HEK293 (cell line): Measurements from ENCODE around the gene DNAI1.

ENCODE experiments used
- CTCF ChIA-PET: fragments of 350-600 bp; formaldehyde crosslinking; extraction: SDS; loops from one replicate; lab custom pipeline; 2021; ENCODE audit warnings: antibody characterized with exemption; lab: Yijun Ruan, JAX
- POLR2A ChIA-PET: fragments of 300-600 bp; formaldehyde crosslinking; extraction: SDS; loops from one replicate; lab custom pipeline; 2020; ENCODE audit warnings: antibody characterized with exemption, inconsistent platforms; lab: Yijun Ruan, JAX
- H3K27ac ChIP-seq: fragments of 200-500 bp; sonication (Bioruptor generic); 2 replicates; pipeline ENCODE4 v1.5.1; 2014; ENCODE audit warnings: low read depth, low read length, control low read depth, inconsistent platforms; ENCODE audit errors: extremely low read depth
- H3K36me3 ChIP-seq, 2 experiments: fragments of 200-500 bp in 1 of 2; sonication (Bioruptor generic) in 1 of 2; 1 replicate in 1 of 2; 2 replicates in 1 of 2; pipeline ENCODE4 v1.5.1; 2014 to 2017; ENCODE audit warnings: inconsistent platforms in 2 of 2, low read length in 2 of 2; ENCODE audit not compliant: control insufficient read depth in 2 of 2, insufficient read depth in 1 of 2
- H3K4me1 ChIP-seq: fragments of 200-500 bp; sonication (Bioruptor generic); 2 replicates; pipeline ENCODE4 v1.5.1; 2014; ENCODE audit warnings: mild to moderate bottlenecking, low read length, inconsistent platforms; ENCODE audit not compliant: control insufficient read depth, insufficient read depth
- H3K4me3 ChIP-seq: 2 replicates; pipeline ENCODE4 v1.5.1; 2011; ENCODE audit warnings: low read depth, mild to moderate bottlenecking, control low read depth, low read length, moderate library complexity
- H3K9me3 ChIP-seq: fragments of 200-500 bp; sonication (Bioruptor generic); 2 replicates; pipeline ENCODE4 v1.5.1; 2014; ENCODE audit warnings: low read depth, low read length, inconsistent platforms; ENCODE audit not compliant: control insufficient read depth, insufficient read depth
- CTCF ChIP-seq: fragments of 450-650 bp; formaldehyde crosslinking; IDR thresholded peaks from 2 replicates; pipeline ENCODE4 v1.5.1; 2016; ENCODE audit warnings: missing biosample characterization, missing genetic modification characterization
- FEZF1 ChIP-seq: fragments of 450-650 bp; formaldehyde crosslinking; IDR thresholded peaks from 2 replicates; pipeline ENCODE4 v1.5.1; 2016; ENCODE audit warnings: missing biosample characterization, missing genetic modification characterization
- OSR2 ChIP-seq: fragments of 450-650 bp; formaldehyde crosslinking; IDR thresholded peaks from 2 replicates; pipeline ENCODE4 v1.5.1; 2016; ENCODE audit warnings: missing biosample characterization, missing genetic modification characterization
- REPIN1 ChIP-seq: fragments of 450-650 bp; formaldehyde crosslinking; IDR thresholded peaks from 2 replicates; pipeline ENCODE4 v1.5.1; 2017; ENCODE audit warnings: missing biosample characterization, missing genetic modification characterization, low read depth
- SCRT2 ChIP-seq: fragments of 450-650 bp; formaldehyde crosslinking; IDR thresholded peaks from 2 replicates; pipeline ENCODE4 v1.5.1; 2016; ENCODE audit warnings: missing biosample characterization, missing genetic modification characterization
- SP3 ChIP-seq: fragments of 450-650 bp; formaldehyde crosslinking; IDR thresholded peaks from 2 replicates; pipeline ENCODE4 v1.5.1; 2016; ENCODE audit warnings: missing biosample characterization, missing genetic modification characterization
- TRIM28 ChIP-seq: IDR thresholded peaks from 2 replicates; pipeline ENCODE4 v1.6.1; 2011; ENCODE audit warnings: low read length, control low read depth, borderline replicate concordance
- YY1 ChIP-seq: fragments of 450-650 bp; formaldehyde crosslinking; IDR thresholded peaks from 2 replicates; pipeline ENCODE4 v1.5.1; 2018; ENCODE audit warnings: missing biosample characterization, missing genetic modification characterization
- ZBTB17 ChIP-seq: fragments of 450-650 bp; formaldehyde crosslinking; IDR thresholded peaks from 2 replicates; pipeline ENCODE4 v1.5.1; 2016; ENCODE audit warnings: missing biosample characterization, missing genetic modification characterization
- ZBTB48 ChIP-seq: fragments of 450-650 bp; formaldehyde crosslinking; IDR thresholded peaks from 2 replicates; pipeline ENCODE4 v1.5.1; 2016; ENCODE audit warnings: missing biosample characterization, missing genetic modification characterization
- ZFHX2 ChIP-seq: fragments of 450-650 bp; formaldehyde crosslinking; conservative IDR thresholded peaks from 2 replicates; pipeline ENCODE4 v1.5.1; 2016; ENCODE audit warnings: missing biosample characterization, missing genetic modification characterization
- ZNF133 ChIP-seq: fragments of 450-650 bp; formaldehyde crosslinking; IDR thresholded peaks from 2 replicates; pipeline ENCODE4 v1.5.1; 2016; ENCODE audit warnings: missing biosample characterization, missing genetic modification characterization
- ZNF169 ChIP-seq: fragments of 450-650 bp; formaldehyde crosslinking; IDR thresholded peaks from 2 replicates; pipeline ENCODE4 v1.5.1; 2016; ENCODE audit warnings: missing biosample characterization, missing genetic modification characterization
- ZNF2 ChIP-seq: fragments of 450-650 bp; formaldehyde crosslinking; IDR thresholded peaks from 2 replicates; pipeline ENCODE4 v1.5.1; 2016; ENCODE audit warnings: missing biosample characterization, missing genetic modification characterization
- ZNF211 ChIP-seq: fragments of 450-650 bp; formaldehyde crosslinking; IDR thresholded peaks from 2 replicates; pipeline ENCODE4 v1.5.1; 2016; ENCODE audit warnings: low read depth, missing biosample characterization, missing genetic modification characterization
- ZNF24 ChIP-seq: fragments of 450-650 bp; formaldehyde crosslinking; IDR thresholded peaks from 2 replicates; pipeline ENCODE4 v1.5.1; 2016; ENCODE audit warnings: missing biosample characterization, missing genetic modification characterization
- ZNF274 ChIP-seq, 2 experiments: fragments of 200-500 bp in 1 of 2; fragments of 450-650 bp in 1 of 2; sonication (Bioruptor generic) in 1 of 2; formaldehyde crosslinking in 1 of 2; IDR thresholded peaks; 2 replicates each; pipeline versions ENCODE4 v1.5.1 to v1.6.1; 2014 to 2016; ENCODE audit warnings: borderline replicate concordance in 1 of 2, inconsistent platforms in 1 of 2, low read length in 1 of 2, missing biosample characterization in 1 of 2, missing genetic modification characterization in 1 of 2
- ZNF341 ChIP-seq: fragments of 450-650 bp; formaldehyde crosslinking; IDR thresholded peaks from 2 replicates; pipeline ENCODE4; 2016; ENCODE audit warnings: low read depth, missing biosample characterization, missing genetic modification characterization
- ZNF426 ChIP-seq: fragments of 450-650 bp; formaldehyde crosslinking; IDR thresholded peaks from 2 replicates; pipeline ENCODE4 v1.5.1; 2017; ENCODE audit warnings: missing biosample characterization, missing genetic modification characterization, mild to moderate bottlenecking, inconsistent platforms, moderate library complexity
- ZNF501 ChIP-seq: fragments of 450-650 bp; formaldehyde crosslinking; IDR thresholded peaks from 2 replicates; pipeline ENCODE4 v1.5.1; 2016; ENCODE audit warnings: missing biosample characterization, missing genetic modification characterization
- ZNF549 ChIP-seq: fragments of 450-650 bp; IDR thresholded peaks from 2 replicates; pipeline ENCODE4 v1.5.1; 2018; ENCODE audit warnings: missing biosample characterization, missing genetic modification characterization, mild to moderate bottlenecking, inconsistent platforms, moderate library complexity
- ZNF571 ChIP-seq: fragments of 450-650 bp; formaldehyde crosslinking; IDR thresholded peaks from 2 replicates; pipeline ENCODE4 v1.5.0; 2017; ENCODE audit warnings: missing biosample characterization, missing genetic modification characterization
- ZNF76 ChIP-seq: fragments of 450-650 bp; formaldehyde crosslinking; IDR thresholded peaks from 2 replicates; pipeline ENCODE4; 2016; ENCODE audit warnings: low read depth, missing biosample characterization, missing genetic modification characterization, borderline replicate concordance
- ZNF776 ChIP-seq: fragments of 450-650 bp; formaldehyde crosslinking; IDR thresholded peaks from 2 replicates; pipeline ENCODE4 v1.5.0; 2017; ENCODE audit warnings: missing biosample characterization, missing genetic modification characterization, borderline replicate concordance
- ZNF837 ChIP-seq: fragments of 450-650 bp; formaldehyde crosslinking; IDR thresholded peaks from 2 replicates; pipeline ENCODE4 v1.5.1; 2016; ENCODE audit warnings: missing biosample characterization, missing genetic modification characterization
- ZSCAN4 ChIP-seq: fragments of 450-650 bp; formaldehyde crosslinking; IDR thresholded peaks from 2 replicates; pipeline ENCODE4 v1.5.1; 2017; ENCODE audit warnings: missing biosample characterization, missing genetic modification characterization
- TF ChIP-seq, protein P1 (sequence below): fragments of 450-650 bp; formaldehyde crosslinking; IDR thresholded peaks from 2 replicates; pipeline ENCODE4 v1.5.1; 2016; ENCODE audit warnings: missing biosample characterization, missing genetic modification characterization
- TF ChIP-seq, protein P2 (sequence below): fragments of 450-650 bp; formaldehyde crosslinking; IDR thresholded peaks from 2 replicates; pipeline ENCODE4 v1.5.1; 2016; ENCODE audit warnings: missing biosample characterization, missing genetic modification characterization
- TF ChIP-seq, protein P3 (sequence below): fragments of 450-650 bp; formaldehyde crosslinking; optimal IDR thresholded peaks from 2 replicates; pipeline ENCODE3; 2016; ENCODE audit warnings: missing biosample characterization, mild to moderate bottlenecking, missing genetic modification characterization

Gene DNAI1

DNA sequence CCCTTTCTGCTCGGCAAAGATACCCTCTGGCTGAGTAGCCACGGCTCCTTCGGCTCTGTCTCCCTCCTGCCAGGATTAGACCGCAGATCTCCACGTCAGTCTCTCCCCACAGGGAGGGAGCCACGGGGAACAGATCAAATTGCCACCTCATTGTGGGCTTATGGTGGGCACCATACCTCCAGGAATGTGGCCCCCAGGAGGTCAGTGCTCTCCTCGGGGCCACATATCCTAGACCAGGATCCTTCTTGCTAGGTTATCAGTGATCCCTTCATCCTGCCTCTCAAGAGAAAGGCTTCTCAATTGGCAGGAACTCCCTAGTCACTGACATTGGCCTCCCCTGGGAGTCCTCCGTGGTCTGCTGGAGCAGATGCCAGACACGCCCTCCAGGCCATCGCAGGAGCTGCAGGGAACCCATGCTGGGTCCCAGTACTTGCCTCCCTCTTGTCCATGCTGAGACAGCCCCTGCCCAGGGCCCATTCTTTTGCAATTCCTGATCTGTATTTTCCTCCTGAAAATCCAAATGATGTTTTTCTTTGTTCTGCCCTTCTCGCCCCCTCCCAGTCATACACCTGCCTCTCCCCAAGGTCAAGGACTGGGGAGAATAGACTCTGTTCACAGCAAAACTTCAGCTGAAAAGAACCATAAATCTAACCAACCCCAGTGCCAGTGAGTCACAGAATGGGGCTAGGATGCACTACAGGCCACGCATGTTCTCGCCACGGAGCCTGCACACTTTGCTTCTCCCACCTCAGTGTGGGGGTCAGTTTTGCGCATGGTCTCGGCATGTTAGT, 95.8 kb downstream of the DNAI1 start (continued):
- no peak for TF ChIP-seq REPIN1 (tag by site-specific recombination)
- no peak for TF ChIP-seq ZFHX2 (tag by site-specific recombination)
- 0 out of 2 replicates have a peak, but pooled peaks have one; percentile 21 for TF ChIP-seq ZBTB48 (tag by site-specific recombination)
- no peak for TF ChIP-seq ZNF837 (tag by site-specific recombination)
- TF ChIP-seq ZNF133 (tag by site-specific recombination), result no peak
- no peak for TF ChIP-seq ZNF549 (tag by site-specific recombination)
- TF ChIP-seq ZNF211 (tag by site-specific recombination), result no peak
- TF ChIP-seq ZBTB17, result peak; percentile 88
- TF ChIP-seq, protein P1, sequence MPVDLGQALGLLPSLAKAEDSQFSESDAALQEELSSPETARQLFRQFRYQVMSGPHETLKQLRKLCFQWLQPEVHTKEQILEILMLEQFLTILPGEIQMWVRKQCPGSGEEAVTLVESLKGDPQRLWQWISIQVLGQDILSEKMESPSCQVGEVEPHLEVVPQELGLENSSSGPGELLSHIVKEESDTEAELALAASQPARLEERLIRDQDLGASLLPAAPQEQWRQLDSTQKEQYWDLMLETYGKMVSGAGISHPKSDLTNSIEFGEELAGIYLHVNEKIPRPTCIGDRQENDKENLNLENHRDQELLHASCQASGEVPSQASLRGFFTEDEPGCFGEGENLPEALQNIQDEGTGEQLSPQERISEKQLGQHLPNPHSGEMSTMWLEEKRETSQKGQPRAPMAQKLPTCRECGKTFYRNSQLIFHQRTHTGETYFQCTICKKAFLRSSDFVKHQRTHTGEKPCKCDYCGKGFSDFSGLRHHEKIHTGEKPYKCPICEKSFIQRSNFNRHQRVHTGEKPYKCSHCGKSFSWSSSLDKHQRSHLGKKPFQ (tag by site-specific recombination), result no peak
- 0 out of 2 replicates have a peak, but pooled peaks have one; percentile 15 for TF ChIP-seq OSR2 (tag by site-specific recombination)
- TF ChIP-seq ZNF776, result no peak
- TF ChIP-seq ZNF76 (tag by site-specific recombination), result no peak
- TF ChIP-seq CTCF (tag by site-specific recombination), result no peak
- TF ChIP-seq SP3 (tag by site-specific recombination), result no peak
- TF ChIP-seq ZNF501 (tag by site-specific recombination), result no peak
- TF ChIP-seq ZSCAN4 (tag by site-specific recombination), result no peak
- TF ChIP-seq ZNF426 (tag by site-specific recombination), result no peak
- TF ChIP-seq ZNF341, result 0 out of 2 replicates have a peak, but pooled peaks have one; percentile 24
- TF ChIP-seq ZNF169 (tag by site-specific recombination), result no peak
- TF ChIP-seq SCRT2, result no peak
- no peak for TF ChIP-seq YY1 (tag by site-specific recombination)

- CTCF ChIA-PET, result interaction anchor here (0.6 to 6.5 kb wide), 6 partner anchors 23 to 79 kb away, joined by 3 to 49 read pairs (median 4); no protein-coding TSS in a partner anchor
- Histone ChIP-seq H3K4me1 (peaks cover 3% of the 10 kb centered on the region; the same call in 1 of the 2 replicates), H3K4me3 (no peak overlapping the region)
- TF ChIP-seq, protein P2, sequence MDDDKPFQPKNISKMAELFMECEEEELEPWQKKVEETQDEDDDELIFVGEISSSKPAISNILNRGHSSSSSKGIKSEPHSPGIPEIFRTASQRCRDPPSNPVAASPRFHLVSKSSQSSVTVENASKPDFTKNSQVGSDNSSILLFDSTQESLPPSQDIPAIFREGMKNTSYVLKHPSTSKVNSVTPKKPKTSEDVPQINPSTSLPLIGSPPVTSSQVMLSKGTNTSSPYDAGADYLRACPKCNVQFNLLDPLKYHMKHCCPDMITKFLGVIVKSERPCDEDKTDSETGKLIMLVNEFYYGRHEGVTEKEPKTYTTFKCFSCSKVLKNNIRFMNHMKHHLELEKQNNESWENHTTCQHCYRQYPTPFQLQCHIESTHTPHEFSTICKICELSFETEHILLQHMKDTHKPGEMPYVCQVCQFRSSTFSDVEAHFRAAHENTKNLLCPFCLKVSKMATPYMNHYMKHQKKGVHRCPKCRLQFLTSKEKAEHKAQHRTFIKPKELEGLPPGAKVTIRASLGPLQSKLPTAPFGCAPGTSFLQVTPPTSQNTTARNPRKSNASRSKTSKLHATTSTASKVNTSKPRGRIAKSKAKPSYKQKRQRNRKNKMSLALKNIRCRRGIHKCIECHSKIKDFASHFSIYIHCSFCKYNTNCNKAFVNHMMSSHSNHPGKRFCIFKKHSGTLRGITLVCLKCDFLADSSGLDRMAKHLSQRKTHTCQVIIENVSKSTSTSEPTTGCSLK (tag by site-specific recombination), result no peak
- TF ChIP-seq FEZF1 (tag by site-specific recombination) (no peak), ZNF274 (IDR thresholded peaks at IDR 0.05; ENCODE audit: low read length) (no peak), ZNF274 (tag by site-specific recombination; IDR thresholded peaks at IDR 0.05; ENCODE audit: borderline replicate concordance) (no peak), ZNF24 (peak; percentile 32; the same call in 1 of the 2 replicates), ZNF571 (tag by site-specific recombination) (no peak), ZSCAN4 (tag by site-specific recombination) (no peak), TRIM28 (no peak), ZNF2 (tag by site-specific recombination) (0 out of 2 replicates have a peak, but pooled peaks have one; percentile 45)
- TF ChIP-seq, protein P3, sequence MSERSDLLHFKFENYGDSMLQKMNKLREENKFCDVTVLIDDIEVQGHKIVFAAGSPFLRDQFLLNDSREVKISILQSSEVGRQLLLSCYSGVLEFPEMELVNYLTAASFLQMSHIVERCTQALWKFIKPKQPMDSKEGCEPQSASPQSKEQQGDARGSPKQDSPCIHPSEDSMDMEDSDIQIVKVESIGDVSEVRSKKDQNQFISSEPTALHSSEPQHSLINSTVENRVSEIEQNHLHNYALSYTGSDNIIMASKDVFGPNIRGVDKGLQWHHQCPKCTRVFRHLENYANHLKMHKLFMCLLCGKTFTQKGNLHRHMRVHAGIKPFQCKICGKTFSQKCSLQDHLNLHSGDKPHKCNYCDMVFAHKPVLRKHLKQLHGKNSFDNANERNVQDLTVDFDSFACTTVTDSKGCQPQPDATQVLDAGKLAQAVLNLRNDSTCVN (tag by site-specific recombination), result peak; percentile 38
Observed at GRCh38 chr9:34555002-34555348, 96.4 kb downstream of the DNAI1 start.

More at GRCh38 chr9:34555002-34555348, 96.4 kb downstream of the DNAI1 start:
- no peaks in the 10 kb centered on the region for H3K36me3 ChIP-seq
- H3K9me3 ChIP-seq, result no peaks in the 10 kb centered on the region
- H3K27ac ChIP-seq, result no peak overlapping the region
- POLR2A ChIA-PET, result no interaction called here
